Stimulated activated CD8-positive, alpha-beta memory T cell treated with anti-CD3 and anti-CD28 coated beads, Interleukin-15, amount 100 ng/mL, for 24 hours (primary cell): Measurements from ENCODE around the gene EXOC6B.

Source experiments
- DNase-seq: peaks from one replicate; pipeline ENCODE4 v3.0.0-alpha.2; 2020; ENCODE audit warnings: low read depth

Gene EXOC6B

DNA sequence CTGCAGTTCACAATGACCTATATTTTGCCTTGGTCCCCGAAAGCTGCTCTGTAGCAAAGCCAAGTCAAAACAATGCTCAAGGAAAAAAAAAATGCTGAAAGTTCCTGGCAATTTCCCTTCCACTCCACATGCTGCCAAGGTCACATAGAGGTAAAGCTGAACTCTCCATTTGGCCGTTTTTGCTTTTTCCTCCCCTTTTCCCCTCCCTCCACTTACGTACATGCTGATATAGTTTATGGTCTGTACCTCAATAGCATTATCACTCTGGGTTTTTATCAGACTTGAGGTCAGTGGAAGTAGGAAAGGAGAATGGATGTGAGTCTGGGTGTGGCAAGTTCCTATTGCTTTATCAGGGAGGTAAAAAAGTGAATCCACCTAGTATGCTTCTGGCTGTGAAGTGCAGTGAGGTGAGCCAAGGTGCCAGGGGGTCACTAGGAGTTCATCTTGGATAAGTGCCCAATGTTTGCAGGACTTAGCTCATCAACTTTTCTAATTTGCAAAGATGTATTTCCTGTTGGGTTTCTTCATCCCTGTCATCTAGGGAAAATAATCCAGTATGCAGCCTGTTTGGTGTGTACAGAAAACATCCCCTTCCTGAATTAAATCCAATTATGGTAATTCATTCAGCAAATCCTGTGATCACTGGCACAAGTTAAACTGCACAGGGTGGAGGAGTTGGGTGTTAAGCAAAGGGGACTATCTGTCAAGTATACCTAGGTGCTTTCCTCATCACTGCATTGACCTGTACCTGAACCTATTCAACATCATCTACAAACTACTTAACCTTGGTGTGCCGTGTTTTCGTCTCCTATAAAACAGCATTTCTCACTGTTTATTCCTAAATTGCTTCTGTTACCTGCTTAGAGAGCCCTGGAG is 553.8 kb downstream of the EXOC6B start:
- DNase-seq, result no peak

- no peak for DNase-seq
These were observed 554.6 kb downstream of the EXOC6B start for GRCh38 chr2:72271276-72271614.

- DNase-seq, result no peak
These were observed 555.1 kb downstream of the EXOC6B start for GRCh38 chr2:72270556-72271275.

GRCh38 chr2:72263776-72264060 is 562.1 kb downstream of the EXOC6B start:
- no peak for DNase-seq

DNA sequence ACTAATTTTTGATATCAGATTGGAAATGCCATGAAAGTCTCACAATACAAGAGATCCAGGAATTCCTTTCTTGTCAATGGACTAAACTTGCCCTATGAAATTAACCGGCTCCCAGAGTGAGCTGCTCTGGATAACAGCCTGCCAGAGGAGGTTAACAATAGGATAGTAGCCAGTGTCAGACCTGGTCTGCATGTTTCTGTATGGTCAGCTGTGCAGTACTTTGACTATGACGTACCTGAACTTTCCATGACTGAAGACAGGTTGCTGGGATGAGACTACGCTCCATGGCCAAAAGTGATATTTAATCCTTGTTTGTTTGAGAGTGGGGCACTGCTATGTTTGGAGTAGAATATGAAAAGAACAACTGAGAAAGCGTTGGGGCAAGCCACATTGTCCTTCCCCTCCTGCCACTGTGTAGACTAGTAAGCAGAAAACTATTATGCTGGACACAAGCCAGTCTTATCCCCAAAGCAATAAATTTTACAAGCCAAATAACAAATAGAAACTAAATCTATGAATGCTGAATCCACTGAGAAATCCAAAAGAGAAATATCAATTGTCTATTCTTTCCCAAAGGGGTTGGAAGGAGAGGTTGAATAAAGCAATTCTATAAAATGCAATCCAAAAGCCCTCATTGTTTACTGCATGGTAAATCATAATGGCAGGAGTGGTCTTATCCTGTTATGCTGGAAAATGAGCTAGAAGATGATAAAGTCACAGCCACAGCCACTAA is 562.6 kb downstream of the EXOC6B start:
- no peak for DNase-seq

DNA sequence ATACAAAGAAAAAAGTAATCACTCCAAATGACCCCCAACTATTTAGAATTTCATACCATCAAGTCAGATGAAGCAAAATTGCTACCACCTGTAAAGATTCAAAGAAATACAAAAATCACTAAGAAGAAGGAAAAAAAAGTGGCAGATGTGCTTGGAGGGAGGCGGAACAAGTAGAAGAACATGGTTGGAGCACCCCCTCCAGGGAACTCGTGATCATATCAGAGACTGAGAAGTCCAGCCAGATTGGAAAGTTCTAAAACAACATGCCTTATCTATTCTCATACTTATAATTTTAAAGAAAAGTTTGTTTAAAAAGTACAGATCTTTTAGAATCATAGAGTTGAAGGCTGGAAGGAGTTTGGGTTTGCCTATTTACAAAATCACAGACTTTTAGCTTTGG is 564.8 kb downstream of the EXOC6B start:
- DNase-seq, result no peak

DNA sequence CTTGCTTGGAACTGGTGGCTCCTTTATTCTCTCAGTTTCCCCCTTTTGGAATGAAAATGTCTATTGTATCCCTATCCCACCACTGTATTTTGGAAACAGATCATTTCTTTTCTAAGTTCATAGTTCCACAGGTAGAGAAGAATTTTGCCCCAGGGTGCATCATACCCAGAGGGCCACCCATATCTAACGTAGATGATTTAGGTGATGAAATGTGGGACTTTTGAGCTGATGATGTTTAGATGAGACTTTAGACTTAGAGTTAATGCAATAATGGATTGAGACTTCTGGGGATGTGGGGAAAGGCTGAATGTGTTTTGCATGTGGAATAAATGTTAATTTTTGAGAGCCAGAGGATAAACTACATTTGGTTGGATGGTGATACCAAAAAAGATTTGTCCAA is 570.3 kb downstream of the EXOC6B start:
- DNase-seq, result no peak

DNA sequence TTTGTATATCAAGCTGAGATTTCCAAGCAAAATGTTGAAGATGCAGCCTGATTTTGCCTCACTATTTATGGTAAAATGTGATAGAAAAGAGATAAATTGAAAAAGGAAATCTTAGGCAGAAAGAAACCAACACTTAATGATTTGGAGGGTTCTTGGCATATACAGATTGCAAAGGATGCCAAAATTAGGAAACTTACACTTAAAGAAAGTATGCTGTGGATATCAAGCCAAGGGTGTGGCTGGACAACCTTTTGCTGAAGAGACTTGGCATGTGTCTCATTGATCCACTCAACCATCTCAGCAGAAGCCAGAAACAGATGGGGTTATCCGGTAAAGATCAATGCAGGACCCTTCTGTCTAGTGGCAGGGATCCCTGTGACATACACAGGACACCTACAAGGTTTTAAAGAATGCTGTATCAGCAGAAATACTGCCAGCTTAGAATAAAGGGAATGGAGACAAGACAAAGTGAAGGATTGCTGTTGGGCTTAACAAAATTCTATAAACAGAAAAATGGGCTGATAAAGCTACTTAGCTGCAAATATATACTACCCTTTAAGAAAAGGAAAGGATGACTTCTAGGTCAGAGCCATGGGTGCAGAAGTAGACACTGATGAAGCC is 570.9 kb downstream of the EXOC6B start:
- DNase-seq, result no peak

GRCh38 chr2:72238311-72238710 is 587.5 kb downstream of the EXOC6B start:
- no peak for DNase-seq

DNA sequence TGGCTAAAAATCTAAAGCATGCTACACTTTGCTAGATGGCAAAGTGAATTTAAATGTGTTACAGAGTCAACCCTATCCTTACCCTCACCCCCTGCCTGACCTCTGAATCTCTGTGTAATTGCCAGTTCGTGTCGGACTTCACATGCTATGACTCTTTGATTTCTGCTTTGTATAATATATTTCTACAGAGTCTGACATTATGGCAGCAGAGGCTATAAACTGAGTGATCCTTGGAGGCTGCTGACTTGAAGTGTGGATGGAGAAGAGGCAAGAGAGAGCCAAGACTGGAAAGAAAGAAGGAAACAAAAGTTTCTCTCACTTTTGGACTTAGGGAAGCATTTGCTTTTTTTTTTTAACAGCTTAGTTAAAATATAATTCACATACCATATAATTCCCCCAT is 588.3 kb downstream of the EXOC6B start:
- DNase-seq, result no peak

- no peak for DNase-seq
These were observed 589.3 kb downstream of the EXOC6B start for GRCh38 chr2:72236445-72237067.

DNA sequence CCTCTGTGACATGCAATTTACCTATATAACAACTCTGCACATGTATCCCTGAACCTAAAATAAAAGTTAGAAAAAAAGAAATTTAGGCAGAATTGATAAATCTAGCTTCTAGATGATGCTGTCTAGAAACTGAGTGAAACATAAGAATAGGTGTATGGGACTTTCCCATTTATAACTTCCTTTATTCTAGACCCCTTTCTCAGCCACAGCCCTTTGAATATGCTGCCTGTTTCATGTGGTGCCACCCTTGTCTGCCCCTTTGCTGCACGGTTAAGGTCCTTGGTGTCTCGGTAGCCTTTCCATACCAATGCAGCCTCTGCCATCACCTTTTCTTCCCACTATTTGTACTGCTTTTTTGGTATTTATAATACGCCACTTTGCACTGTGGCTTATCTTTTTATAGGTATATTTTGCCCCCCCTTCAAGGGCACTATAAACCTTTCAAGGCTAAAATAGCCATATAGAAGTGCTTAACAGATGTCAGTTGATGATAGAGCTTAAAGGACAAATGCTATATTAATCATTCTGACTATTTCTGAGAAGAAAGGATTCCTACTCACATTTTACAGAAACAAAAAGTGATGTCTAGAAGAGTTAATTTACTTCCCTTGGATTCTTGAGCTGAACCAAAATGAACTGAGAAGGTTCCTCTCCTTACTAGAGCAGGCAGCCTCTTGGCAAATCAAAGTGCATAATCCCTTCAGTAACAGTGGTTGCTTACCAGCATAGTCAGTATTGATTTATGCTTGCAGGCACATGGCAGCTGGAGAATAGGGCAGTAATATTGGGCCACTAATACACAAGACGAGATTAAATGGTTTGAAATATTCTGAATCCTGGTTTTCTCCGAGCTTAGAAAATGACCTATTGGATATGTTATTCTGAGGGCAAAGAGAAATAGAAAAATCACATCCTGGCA is 590.1 kb downstream of the EXOC6B start:
- no peak for DNase-seq

- DNase-seq, result no peak
These were observed 592.6 kb downstream of the EXOC6B start for GRCh38 chr2:72233211-72233610.

GRCh38 chr2:72222829-72223564 is 602.8 kb downstream of the EXOC6B start:
- DNase-seq, result no peak

GRCh38 chr2:72220170-72220569 is 605.7 kb downstream of the EXOC6B start:
- no peak for DNase-seq

DNA sequence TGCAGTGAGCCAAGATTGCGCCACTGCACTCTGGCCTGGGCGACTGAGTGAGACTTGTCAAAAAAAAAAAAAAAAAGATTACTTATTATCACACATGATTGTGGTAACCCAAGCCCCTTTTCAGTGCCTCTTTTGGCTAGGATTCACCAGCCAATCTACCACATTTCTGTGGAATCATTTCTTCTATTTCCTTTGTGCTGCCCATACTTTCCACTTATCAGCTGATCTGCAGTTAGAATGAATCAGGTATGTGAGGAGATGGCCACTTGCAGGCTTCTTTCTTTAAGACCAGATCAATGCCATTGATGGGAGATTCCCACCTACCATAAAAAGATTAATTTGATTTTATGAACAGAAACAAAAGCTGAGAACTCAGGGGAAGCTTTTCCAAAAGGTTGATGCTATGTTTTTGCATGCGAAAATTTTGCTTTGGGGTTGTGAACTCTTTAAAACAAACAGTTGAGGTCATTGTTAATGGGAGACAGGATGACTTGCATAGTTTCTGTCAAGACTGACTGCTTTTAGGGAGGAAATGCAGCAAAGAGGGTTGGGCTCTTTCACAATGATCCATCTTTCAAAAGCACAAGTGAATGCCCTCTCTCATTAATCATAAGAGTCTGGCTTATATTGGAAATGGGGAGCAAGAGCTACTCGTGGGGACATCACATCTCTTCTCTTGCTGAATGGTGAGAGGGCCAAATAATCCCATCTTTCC is 611.2 kb downstream of the EXOC6B start:
- no peak for DNase-seq

DNA sequence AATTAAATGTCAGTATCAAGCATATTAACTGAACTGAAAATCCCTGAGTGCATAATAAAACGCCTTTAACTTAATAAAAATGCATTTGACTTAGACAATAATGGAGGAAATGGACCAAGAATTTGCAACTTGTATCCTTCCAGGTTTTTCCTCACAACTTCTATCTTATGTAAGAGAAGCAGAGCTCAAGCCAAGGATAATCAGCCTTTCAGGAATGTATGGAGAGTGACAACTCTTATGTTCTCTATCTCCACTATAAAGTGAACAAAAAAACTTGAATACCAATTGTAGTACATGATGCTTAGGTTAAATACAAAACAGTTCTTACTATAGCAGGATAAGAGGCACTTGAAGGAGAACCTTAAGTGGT is 613.4 kb downstream of the EXOC6B start:
- no peak for DNase-seq

GRCh38 chr2:72211777-72212485 is 613.9 kb downstream of the EXOC6B start:
- DNase-seq, result no peak

GRCh38 chr2:72211350-72211749 is 614.5 kb downstream of the EXOC6B start:
- DNase-seq, result no peak
